Measurements from ENCODE around the gene JMJD8. TPM values are rescaled to one million over a fixed set of nuclear protein-coding genes. Genes with fewer than 3 reads are reported as not detected.

JMJD8 gene
- total and polyA plus RNA-seq, 9 of the 15 experiments (the other 6 are each of a cell fraction or from before 2014, with no cell fraction given): 1.2 to 50.6 (median 29.3) TPM

DNA sequence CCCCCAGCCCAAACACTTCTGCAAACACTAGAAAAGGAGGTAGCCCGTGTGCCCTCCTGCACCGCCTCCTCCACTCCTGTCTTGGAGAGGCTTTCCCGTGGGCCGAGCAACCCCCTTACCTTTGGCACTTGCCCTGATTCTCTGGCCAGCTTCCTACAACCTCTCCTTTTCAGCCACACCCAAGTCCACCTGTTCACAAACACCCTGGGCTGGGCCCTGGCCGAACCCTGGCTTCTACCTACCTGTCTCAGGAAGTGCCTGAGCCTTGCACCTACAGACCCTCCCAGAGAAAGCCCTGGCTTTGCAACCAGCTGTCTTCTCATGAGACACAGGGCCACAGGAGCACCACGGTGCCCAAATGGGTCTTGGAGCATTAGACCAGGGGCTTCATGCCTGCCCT, 34.8 kb upstream of the JMJD8 start:
- Histone ChIP-seq H3K9me3 (replicated peaks; ENCODE audit: control insufficient read depth, insufficient read depth, low read depth, low read length) (no peaks in the 10 kb centered on the region), H3K9me1 (ENCODE audit: control insufficient read depth, insufficient read depth, low read length) (peaks cover 3% of the 10 kb centered on the region), H3K9ac (ENCODE audit: insufficient read depth in 1 of 2, low read depth in 2 of 2, low read length in 2 of 2) (peak overlapping the region in 1 of 2 experiments; percentile 85; a peak in 2 of 4 replicates), H3K27me3 (ENCODE audit: control insufficient read depth in 2 of 2, insufficient read depth in 2 of 2, low read length in 2 of 2) (no peaks in the 10 kb centered on the region), H2AFZ (ENCODE audit: low read depth, low read length) (no peak overlapping the region), H3K4me3 (no peak overlapping the region), H3K4me1 (replicated peaks in 1 of 2; ENCODE audit: control insufficient read depth in 2 of 2, insufficient read depth in 2 of 2, low read length in 2 of 2) (peaks cover 17 to 98% of the 10 kb centered on the region in 2 experiments; a peak in 4 of 5 replicates), H4K20me1 (replicated peaks; ENCODE audit: control insufficient read depth, insufficient read depth, low read length) (no peaks in the 10 kb centered on the region; the same call in 1 of the 2 replicates), H3K79me2 (ENCODE audit: control insufficient read depth, insufficient read depth, low read length) (peaks cover 54% of the 10 kb centered on the region), H3K27ac (ENCODE audit: extremely low read depth, low read depth, low read length) (no peak overlapping the region), H3K36me3 (ENCODE audit: control insufficient read depth, insufficient read depth, low read length) (peaks cover 31% of the 10 kb centered on the region; the same call in 2 of the 3 replicates), H3K4me2 (ENCODE audit: insufficient read depth, low read length) (peak overlapping the region; percentile 40; the same call in 1 of the 2 replicates)
- in situ Hi-C loops (cut with MboI): loop anchor here (10.0 kb wide), 1 partner anchor 336 kb away; no protein-coding TSS in a partner anchor
- ChIA-PET CTCF (ENCODE audit: low intra/inter-chr PET ratio) (no interaction called here), POLR2A (interaction anchor here (0.6 to 1.0 kb wide), 2 partner anchors 12 to 21 kb away, joined by 3 read pairs; no protein-coding TSS in a partner anchor)
- WGBS (ENCODE audit: insufficient coverage, low coverage, missing lambda C conversion rate): 84% methylated on average over 6 of the region's 6 CpGs
- ATAC-seq (no peak), DNase-seq (ENCODE audit: extremely low read depth in 1 of 4, low spot score in 3 of 4) (no peak), FAIRE-seq (no peak)
- intact Hi-C loops (cut with micrococcal nuclease): no loop called here
- no TSS peak for BruUV-seq (replicated peaks)
- no peak for TF ChIP-seq BRF1 (IDR thresholded peaks at IDR 0.05; ENCODE audit: borderline replicate concordance, extremely low read depth, insufficient read length)
- TF ChIP-seq PTBP1 (IDR thresholded peaks at IDR 0.05; ENCODE audit: low read depth, low read length): 0 out of 2 replicates have a peak, but pooled peaks have one; percentile 23
- TF ChIP-seq ZNF551 (CRISPR knock-in tag; IDR thresholded peaks at IDR 0.05): no peak
- TF ChIP-seq, protein P1, sequence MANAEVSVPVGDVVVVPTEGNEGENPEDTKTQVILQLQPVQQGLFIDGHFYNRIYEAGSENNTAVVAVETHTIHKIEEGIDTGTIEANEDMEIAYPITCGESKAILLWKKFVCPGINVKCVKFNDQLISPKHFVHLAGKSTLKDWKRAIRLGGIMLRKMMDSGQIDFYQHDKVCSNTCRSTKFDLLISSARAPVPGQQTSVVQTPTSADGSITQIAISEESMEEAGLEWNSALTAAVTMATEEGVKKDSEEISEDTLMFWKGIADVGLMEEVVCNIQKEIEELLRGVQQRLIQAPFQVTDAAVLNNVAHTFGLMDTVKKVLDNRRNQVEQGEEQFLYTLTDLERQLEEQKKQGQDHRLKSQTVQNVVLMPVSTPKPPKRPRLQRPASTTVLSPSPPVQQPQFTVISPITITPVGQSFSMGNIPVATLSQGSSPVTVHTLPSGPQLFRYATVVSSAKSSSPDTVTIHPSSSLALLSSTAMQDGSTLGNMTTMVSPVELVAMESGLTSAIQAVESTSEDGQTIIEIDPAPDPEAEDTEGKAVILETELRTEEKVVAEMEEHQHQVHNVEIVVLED (CRISPR knock-in tag; IDR thresholded peaks at IDR 0.05): no peak
- TF ChIP-seq ZNF354B (CRISPR knock-in tag; IDR thresholded peaks at IDR 0.05): no peak
- 0 out of 2 replicates have a peak, but pooled peaks have one; percentile 16 for TF ChIP-seq SUPT5H (IDR thresholded peaks at IDR 0.05)
- no peak for TF ChIP-seq NR1H2 (CRISPR knock-in tag; IDR thresholded peaks at IDR 0.05)

Measured in K562 (cell line).